Stimulated activated CD8-positive, alpha-beta memory T cell treated with anti-CD3 and anti-CD28 coated beads, Interleukin-12 subunit alpha, Interleukin-12 subunit beta, amount 100 ng/mL, for 1 hour (primary cell): ENCODE data around the gene CHAT.

ENCODE experiments used
- DNase-seq: peaks from one replicate; pipeline ENCODE4 v3.0.0-alpha.2; 2020; ENCODE audit warnings: low read depth

The CHAT gene

GRCh38 chr10:49631975-49632374 is 18.1 kb downstream of the CHAT start:
- no peak for DNase-seq

- DNase-seq, result no peak
Measured at GRCh38 chr10:49632406-49633317, 18.8 kb downstream of the CHAT start.

- no peak for DNase-seq
Measured at GRCh38 chr10:49633327-49634068, 19.7 kb downstream of the CHAT start.

- no peak for DNase-seq
Measured at GRCh38 chr10:49634069-49634660, 20.3 kb downstream of the CHAT start.

- no peak for DNase-seq
Measured at GRCh38 chr10:49642311-49642710, 28.5 kb downstream of the CHAT start.

- no peak for DNase-seq
Measured at GRCh38 chr10:49643241-49644034, 29.6 kb downstream of the CHAT start.

- DNase-seq, result no peak
Measured at GRCh38 chr10:49644035-49644646, 30.3 kb downstream of the CHAT start.

GRCh38 chr10:49645417-49645816 is 31.6 kb downstream of the CHAT start:
- no peak for DNase-seq

- no peak for DNase-seq
Measured at GRCh38 chr10:49645871-49646870, 32.3 kb downstream of the CHAT start.

- no peak for DNase-seq
Measured at GRCh38 chr10:49647554-49647953, 33.7 kb downstream of the CHAT start.

- DNase-seq, result no peak
Measured at GRCh38 chr10:49647985-49648795, 34.4 kb downstream of the CHAT start.

GRCh38 chr10:49649294-49649693 is 35.5 kb downstream of the CHAT start:
- no peak for DNase-seq

GRCh38 chr10:49649936-49650723 is 36.3 kb downstream of the CHAT start:
- no peak for DNase-seq

- DNase-seq, result no peak
Measured at GRCh38 chr10:49650724-49651034, 36.8 kb downstream of the CHAT start.

- DNase-seq, result no peak
Measured at GRCh38 chr10:49651039-49651835, 37.4 kb downstream of the CHAT start.

GRCh38 chr10:49651917-49652316 is 38.1 kb downstream of the CHAT start:
- no peak for DNase-seq

GRCh38 chr10:49652421-49653272 is 38.8 kb downstream of the CHAT start:
- no peak for DNase-seq
